OCI-LY1 (cell line): ENCODE data around the gene SLC7A6OS.

Experiments used
- H2AFZ ChIP-seq: fragments of 200-600 bp; sonication (generic), shearing (Covaris generic); 2 replicates; pipeline ENCODE4 v1.6.0; 2014; ENCODE audit warnings: antibody characterized with exemption, mild to moderate bottlenecking, low read length
- H3F3A ChIP-seq: fragments of 200-600 bp; sonication (generic), shearing (Covaris generic); 2 replicates; pipeline ENCODE4 v1.6.0; 2014; ENCODE audit warnings: mild to moderate bottlenecking, antibody characterized with exemption, low read length, moderate library complexity; ENCODE audit not compliant: insufficient read depth
- H3K27ac ChIP-seq: fragments of 200-600 bp; sonication (generic); 2 replicates; pipeline ENCODE4 v1.5.1; 2014; ENCODE audit warnings: low read length, mixed run types, mild to moderate bottlenecking, low read depth; ENCODE audit not compliant: poor library complexity, severe bottlenecking
- H3K27me3 ChIP-seq: fragments of 200-600 bp; sonication (generic); 2 replicates; pipeline ENCODE4 v1.6.0; 2014; ENCODE audit warnings: antibody characterized with exemption, mild to moderate bottlenecking, low read length, moderate library complexity; ENCODE audit not compliant: insufficient read depth
- H3K36me3 ChIP-seq: fragments of 200-600 bp; sonication (generic); 2 replicates; pipeline ENCODE4 v1.6.1; 2014; ENCODE audit warnings: mild to moderate bottlenecking, antibody characterized with exemption, low read length, moderate library complexity, mixed read lengths; ENCODE audit not compliant: insufficient read depth
- H3K4me1 ChIP-seq: fragments of 200-600 bp; sonication (generic); 2 replicates; pipeline ENCODE4 v1.5.1; 2014; ENCODE audit warnings: mild to moderate bottlenecking, low read length, moderate library complexity; ENCODE audit not compliant: insufficient read depth, severe bottlenecking
- H3K4me2 ChIP-seq: fragments of 200-600 bp; sonication (generic), shearing (Covaris generic); 2 replicates; pipeline ENCODE4 v1.6.1; 2014; ENCODE audit warnings: low read length
- H3K4me3 ChIP-seq: fragments of 200-600 bp; sonication (generic); 2 replicates; pipeline ENCODE4 v1.5.1; 2014; ENCODE audit warnings: low read length, low read depth, mild to moderate bottlenecking, mixed read lengths; ENCODE audit not compliant: poor library complexity, severe bottlenecking
- H3K79me2 ChIP-seq: fragments of 200-600 bp; shearing (Covaris generic); 2 replicates; pipeline ENCODE4 v1.6.1; 2016; ENCODE audit warnings: mixed run types, low read length, mixed read lengths; ENCODE audit not compliant: insufficient read depth
- H3K9ac ChIP-seq: fragments of 200-600 bp; sonication (generic), shearing (Covaris generic); 2 replicates; pipeline ENCODE4 v1.6.1; 2014; ENCODE audit warnings: mild to moderate bottlenecking, low read length, mixed read lengths
- H3K9me2 ChIP-seq: fragments of 200-600 bp; sonication (generic), shearing (Covaris generic); 2 replicates; pipeline ENCODE4 v1.6.1; 2014; ENCODE audit warnings: low read depth, mild to moderate bottlenecking, low read length, mixed read lengths
- H3K9me3 ChIP-seq: fragments of 200-600 bp; shearing (Covaris generic); 2 replicates; pipeline ENCODE4 v1.6.1; 2014; ENCODE audit warnings: low read length, mixed read lengths
- H4K20me1 ChIP-seq: fragments of 200-600 bp; sonication (generic), shearing (Covaris generic); 2 replicates; pipeline ENCODE4 v1.6.0; 2016; ENCODE audit warnings: mild to moderate bottlenecking, low read length; ENCODE audit not compliant: insufficient read depth
- CTCF ChIP-seq: fragments of 200-600 bp; sonication (generic), shearing (Covaris generic); IDR thresholded peaks from 2 replicates; pipeline ENCODE4 v1.5.1; 2017; ENCODE audit warnings: mild to moderate bottlenecking, antibody characterized with exemption, low read length, moderate library complexity, mixed read lengths
- EZH2 ChIP-seq: fragments of 200-600 bp; sonication (generic), shearing (Covaris generic); IDR thresholded peaks from 2 replicates; pipeline ENCODE4 v1.8.0; 2017; ENCODE audit warnings: borderline replicate concordance, mixed run types, mild to moderate bottlenecking, antibody characterized with exemption, low read length, moderate library complexity, mixed read lengths

SLC7A6OS gene

DNA sequence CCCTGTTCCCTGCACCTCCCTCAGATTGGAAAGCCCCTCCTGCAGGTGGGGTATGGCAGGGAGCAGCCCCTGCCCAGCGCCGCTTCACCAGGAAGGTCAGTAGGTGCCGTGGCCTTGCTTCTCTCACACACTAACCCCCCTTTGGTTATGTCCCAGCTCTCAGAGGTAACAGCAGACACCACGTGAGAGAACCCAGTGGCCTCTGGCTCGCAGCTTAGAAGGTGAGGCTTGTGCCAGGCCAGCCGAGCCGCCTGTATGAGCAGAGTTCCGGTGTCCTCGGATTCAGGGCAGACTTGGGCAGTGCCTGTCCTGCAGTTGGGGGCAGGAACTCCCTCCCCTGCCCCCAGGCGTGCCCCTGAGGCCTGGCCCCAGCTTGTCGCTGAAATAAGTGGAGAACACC lies 47.2 kb upstream of the SLC7A6OS start:
- TF ChIP-seq CTCF (no peak), EZH2 (no peak)
- Histone ChIP-seq H3K9ac (no peak overlapping the region), H3F3A (no peaks in the 10 kb centered on the region), H3K4me3 (no peak overlapping the region), H3K27me3 (no peaks in the 10 kb centered on the region), H3K36me3 (peaks cover 72% of the 10 kb centered on the region), H4K20me1 (no peaks in the 10 kb centered on the region), H3K4me2 (no peak overlapping the region), H3K9me3 (no peaks in the 10 kb centered on the region), H3K9me2 (no peaks in the 10 kb centered on the region), H3K4me1 (no peaks in the 10 kb centered on the region), H3K27ac (no peak overlapping the region), H3K79me2 (no peaks in the 10 kb centered on the region), H2AFZ (no peak overlapping the region)

DNA sequence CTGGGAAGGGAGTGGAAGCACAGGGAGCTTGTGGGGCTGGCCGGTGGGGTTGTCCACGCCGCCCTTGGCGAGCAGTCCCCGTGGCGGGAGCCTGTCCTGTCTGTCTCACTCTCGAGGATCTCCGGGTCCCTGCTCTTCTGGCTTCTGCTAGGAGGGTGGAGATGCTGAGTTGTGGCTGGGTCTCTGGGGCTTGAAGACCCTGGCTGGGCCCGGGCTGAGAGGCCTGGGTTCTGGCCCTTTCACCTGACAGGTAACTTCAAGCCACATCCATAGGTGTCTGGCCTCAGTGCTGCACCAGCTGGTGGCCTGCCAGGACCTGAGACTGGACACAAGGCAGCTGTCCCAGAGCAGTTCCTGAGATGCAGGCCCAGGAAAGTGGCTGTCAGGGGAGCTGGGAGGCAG lies 46.8 kb upstream of the SLC7A6OS start:
- no peaks in the 10 kb centered on the region for H3F3A ChIP-seq
- peaks cover 76% of the 10 kb centered on the region for H3K36me3 ChIP-seq
- H4K20me1 ChIP-seq: no peaks in the 10 kb centered on the region
- no peaks in the 10 kb centered on the region for H3K79me2 ChIP-seq
- no peak overlapping the region for H3K4me2 ChIP-seq
- H3K27ac ChIP-seq: no peak overlapping the region
- H3K4me3 ChIP-seq: no peak overlapping the region
- H3K9me3 ChIP-seq: no peaks in the 10 kb centered on the region
- H2AFZ ChIP-seq: no peak overlapping the region
- no peak for TF ChIP-seq CTCF
- TF ChIP-seq EZH2: no peak
- H3K9me2 ChIP-seq: no peaks in the 10 kb centered on the region
- H3K27me3 ChIP-seq: no peaks in the 10 kb centered on the region
- no peaks in the 10 kb centered on the region for H3K4me1 ChIP-seq
- no peak overlapping the region for H3K9ac ChIP-seq

- no peak overlapping the region for H3K4me3 ChIP-seq
- H3K79me2 ChIP-seq: no peaks in the 10 kb centered on the region
- no peak overlapping the region for H2AFZ ChIP-seq
- H3K9me2 ChIP-seq: no peaks in the 10 kb centered on the region
- H3K4me2 ChIP-seq: no peak overlapping the region
- no peaks in the 10 kb centered on the region for H4K20me1 ChIP-seq
- TF ChIP-seq EZH2 (no peak), CTCF (no peak)
- peaks cover 83% of the 10 kb centered on the region for H3K36me3 ChIP-seq
- H3F3A ChIP-seq: no peaks in the 10 kb centered on the region
- H3K27me3 ChIP-seq: no peaks in the 10 kb centered on the region
- no peaks in the 10 kb centered on the region for H3K9me3 ChIP-seq
- no peaks in the 10 kb centered on the region for H3K4me1 ChIP-seq
- no peak overlapping the region for H3K9ac ChIP-seq
- no peak overlapping the region for H3K27ac ChIP-seq
Observed at GRCh38 chr16:68356919-68357286, 46.2 kb upstream of the SLC7A6OS start.
